ENCODE data around the gene PTPRC.

Gene PTPRC

DNA sequence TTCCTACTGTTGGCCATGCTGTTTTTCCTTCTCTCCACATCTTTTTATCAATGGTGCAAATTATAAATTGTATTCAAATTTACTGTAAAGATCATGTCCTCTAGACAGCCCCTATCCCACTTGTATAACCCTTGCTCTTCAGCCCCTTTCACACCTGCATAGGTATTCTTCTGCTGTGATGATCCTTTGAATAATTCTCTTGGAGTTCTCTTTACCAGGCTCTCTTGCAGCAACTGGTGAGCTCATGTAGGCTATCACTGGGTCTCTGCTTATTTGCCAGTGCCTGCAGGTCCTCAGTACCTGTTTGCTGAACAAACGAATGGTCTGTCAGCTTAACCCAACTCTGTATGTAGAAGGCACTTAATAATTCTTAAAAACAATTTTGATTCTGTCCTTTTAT lies 8.2 kb downstream of the PTPRC start:
- DNase-seq (ENCODE audit: low spot score): no peak
- TF ChIP-seq, protein P1, sequence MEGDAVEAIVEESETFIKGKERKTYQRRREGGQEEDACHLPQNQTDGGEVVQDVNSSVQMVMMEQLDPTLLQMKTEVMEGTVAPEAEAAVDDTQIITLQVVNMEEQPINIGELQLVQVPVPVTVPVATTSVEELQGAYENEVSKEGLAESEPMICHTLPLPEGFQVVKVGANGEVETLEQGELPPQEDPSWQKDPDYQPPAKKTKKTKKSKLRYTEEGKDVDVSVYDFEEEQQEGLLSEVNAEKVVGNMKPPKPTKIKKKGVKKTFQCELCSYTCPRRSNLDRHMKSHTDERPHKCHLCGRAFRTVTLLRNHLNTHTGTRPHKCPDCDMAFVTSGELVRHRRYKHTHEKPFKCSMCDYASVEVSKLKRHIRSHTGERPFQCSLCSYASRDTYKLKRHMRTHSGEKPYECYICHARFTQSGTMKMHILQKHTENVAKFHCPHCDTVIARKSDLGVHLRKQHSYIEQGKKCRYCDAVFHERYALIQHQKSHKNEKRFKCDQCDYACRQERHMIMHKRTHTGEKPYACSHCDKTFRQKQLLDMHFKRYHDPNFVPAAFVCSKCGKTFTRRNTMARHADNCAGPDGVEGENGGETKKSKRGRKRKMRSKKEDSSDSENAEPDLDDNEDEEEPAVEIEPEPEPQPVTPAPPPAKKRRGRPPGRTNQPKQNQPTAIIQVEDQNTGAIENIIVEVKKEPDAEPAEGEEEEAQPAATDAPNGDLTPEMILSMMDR (IDR thresholded peaks at IDR 0.05; ENCODE audit: extremely low read depth, missing control alignments): no peak

DNA sequence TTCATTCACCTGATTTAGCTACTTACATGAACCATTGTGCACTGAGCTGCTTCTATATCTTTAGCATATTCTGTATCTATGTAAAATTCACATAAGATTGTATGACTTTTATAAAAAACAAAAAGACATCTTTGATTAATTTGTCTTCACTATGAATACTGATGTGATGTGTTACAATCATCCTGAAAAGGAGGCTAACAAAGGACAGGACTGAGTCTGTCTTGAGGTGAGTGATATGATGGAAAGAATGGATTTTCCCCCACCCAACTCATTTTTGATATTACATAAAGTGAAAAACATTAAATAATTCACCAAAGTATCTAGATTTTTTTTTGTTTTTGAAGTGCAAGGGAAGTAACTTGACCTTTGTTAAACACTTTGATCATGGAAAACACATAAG lies 9.8 kb downstream of the PTPRC start:
- TF ChIP-seq, protein P1 (IDR thresholded peaks at IDR 0.05; ENCODE audit: extremely low read depth, missing control alignments): no peak
- no peak for DNase-seq (ENCODE audit: low spot score)

DNA sequence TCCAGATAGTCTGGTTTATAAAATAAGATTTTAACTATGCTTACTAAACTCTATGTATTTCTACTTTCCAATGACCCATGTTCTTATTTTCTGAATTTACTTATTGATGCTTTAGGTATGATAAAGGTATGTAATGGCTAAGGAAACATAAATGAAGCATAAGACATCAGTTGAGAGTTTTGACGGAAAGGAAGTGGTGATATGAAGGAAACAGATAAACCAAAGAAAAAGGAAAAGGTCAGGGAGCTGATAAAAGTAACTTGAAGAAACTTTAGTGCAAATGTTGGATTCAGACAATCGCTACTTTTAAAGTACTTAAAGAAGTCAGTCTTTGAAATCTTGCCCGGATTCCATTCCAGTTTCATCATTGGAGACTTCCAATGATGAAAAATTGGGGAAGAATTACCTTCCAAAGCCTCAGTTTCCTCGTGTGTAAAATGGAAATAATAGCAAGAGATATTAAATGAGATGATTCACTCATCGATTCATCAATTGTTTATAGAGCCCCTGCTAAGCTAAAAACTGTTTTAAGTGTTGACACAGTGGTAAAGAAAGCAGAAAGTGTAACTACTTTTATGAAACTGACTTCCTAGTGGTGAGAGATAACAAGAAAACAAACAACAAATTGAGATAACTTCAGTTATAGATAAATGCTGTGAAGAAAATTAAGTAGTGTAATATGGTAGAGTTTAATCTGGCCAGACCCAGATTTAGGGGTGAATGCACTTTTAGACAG lies 10.6 kb downstream of the PTPRC start:
- TF ChIP-seq, protein P1 (IDR thresholded peaks at IDR 0.05; ENCODE audit: extremely low read depth, missing control alignments): no peak
- DNase-seq (ENCODE audit: low spot score): no peak

DNA sequence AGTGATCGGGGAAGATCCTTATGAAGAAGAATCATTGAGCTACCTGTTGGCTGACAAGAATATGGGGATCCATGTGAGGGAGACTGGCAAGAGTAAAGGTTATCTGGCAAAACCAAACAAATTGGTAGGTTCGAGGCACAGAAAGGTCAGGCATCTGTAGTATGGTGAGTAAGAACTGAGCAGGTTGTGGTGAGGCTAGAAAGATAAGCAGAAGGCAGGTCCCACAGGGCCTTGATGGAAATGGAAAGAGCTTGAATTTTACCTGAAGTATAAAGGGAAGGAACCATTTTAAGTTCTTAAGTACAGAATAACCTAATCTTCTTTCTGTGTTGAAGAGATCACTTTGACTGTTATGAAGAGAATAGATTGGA lies 11.1 kb downstream of the PTPRC start:
- DNase-seq (ENCODE audit: low spot score): no peak
- TF ChIP-seq, protein P1 (IDR thresholded peaks at IDR 0.05; ENCODE audit: extremely low read depth, missing control alignments): no peak

DNA sequence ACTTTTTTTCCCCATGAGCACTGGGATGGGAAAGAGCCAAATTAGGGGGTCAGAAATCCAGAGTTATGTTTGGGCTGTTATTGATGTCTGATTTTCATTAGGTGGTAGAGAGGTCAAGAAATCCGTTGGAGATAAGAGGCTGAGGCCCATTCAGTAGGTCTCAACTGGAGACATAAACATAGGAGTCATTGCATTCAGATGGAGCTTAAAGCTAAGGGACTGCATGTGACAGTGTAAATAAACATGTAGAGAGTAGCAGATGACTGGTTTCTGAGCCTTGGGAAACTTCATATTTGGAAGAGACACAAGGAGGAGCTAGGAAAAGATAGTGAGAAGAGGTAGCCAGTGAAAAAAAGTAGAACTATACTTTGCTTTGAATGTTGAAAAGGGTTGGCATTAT lies 11.7 kb downstream of the PTPRC start:
- TF ChIP-seq, protein P1 (IDR thresholded peaks at IDR 0.05; ENCODE audit: extremely low read depth, missing control alignments): no peak
- DNase-seq (ENCODE audit: low spot score): no peak

DNA sequence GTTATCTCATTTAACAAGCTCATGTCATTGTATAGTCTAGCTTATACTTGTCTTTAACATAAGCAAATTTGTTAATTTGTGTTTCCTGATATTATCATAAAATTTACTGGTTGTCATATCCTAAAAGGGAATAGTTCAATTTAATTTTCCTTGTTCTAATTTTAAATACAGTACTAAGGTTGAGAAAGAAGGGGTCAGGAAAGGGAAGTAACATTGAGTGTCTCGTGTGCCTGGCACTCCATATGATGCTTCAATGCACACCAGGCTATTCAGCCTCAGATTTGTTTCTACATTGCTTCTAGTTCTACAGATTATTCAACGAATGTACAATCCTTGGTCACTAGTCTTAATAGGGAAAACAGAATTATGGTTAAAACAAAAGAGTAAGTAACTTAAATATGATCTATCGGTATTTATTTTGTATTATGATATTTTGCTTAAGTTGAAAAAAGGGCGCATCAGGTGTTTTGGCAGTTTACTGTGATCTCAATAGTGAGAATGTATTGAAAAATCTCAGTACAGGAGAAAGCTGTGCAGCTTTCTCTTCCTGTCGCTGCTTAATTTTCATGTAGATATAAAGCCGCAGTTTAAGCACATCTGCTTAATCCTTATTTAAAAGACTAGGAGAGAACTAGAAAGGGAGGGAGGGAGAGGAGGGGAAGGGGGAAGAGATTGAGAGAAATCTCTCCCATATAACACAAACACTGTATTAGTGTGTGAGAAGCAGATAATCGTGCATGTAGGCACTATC lies 13.0 kb downstream of the PTPRC start:
- no peak for DNase-seq (ENCODE audit: low spot score)
- TF ChIP-seq, protein P1 (IDR thresholded peaks at IDR 0.05; ENCODE audit: extremely low read depth, missing control alignments): no peak

DNA sequence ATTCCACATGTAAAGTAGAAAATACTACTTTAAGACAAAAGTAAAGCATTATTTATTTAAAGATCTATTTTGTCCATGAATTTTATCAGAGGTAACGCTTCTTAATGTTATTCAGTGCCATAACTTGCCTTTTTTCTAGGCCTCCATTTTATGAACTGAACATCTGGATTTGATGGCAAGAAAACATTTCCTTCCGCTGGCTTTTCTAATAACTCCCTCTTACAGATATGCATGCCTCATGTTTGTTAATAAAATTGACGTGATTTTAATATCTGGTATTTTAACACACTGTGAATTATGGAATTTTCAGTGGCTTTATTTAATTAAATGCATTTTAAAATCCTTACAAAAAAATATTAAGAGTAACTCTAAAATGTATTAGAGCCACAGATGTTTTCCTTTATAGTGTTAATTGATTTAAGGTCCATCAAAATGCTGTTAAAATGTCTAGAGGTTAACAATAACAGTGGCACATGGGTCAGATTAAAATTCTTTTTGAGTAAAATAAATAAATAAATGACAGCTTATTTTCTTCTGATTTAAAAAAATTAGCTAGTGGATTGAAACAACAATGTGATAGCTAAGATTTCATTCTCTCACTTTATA lies 15.1 kb downstream of the PTPRC start:
- TF ChIP-seq, protein P1 (IDR thresholded peaks at IDR 0.05; ENCODE audit: extremely low read depth, missing control alignments): no peak
- no peak for DNase-seq (ENCODE audit: low spot score)

All from GM20000 (cell line).